GM03348 (cell line): ENCODE measurements around the gene LIN52.
A peak's percentile ranks its signal among the peaks of the same experiment; 100 is the strongest.

Source experiments
- DNase-seq: peaks from one replicate; pipeline ENCODE4 v3.0.0; 2012; ENCODE audit warnings: low spot score

LIN52 gene

GRCh38 chr14:74084277-74085046 is at the start of gene LIN52, which contains the start of gene ALDH6A1:
TSS of gene LIN52 (plus strand) at chr14:74084956. CDS start at chr14:74084975, 19 bp downstream.
TSS of gene ALDH6A1 (minus strand) at chr14:74084453. CDS start at chr14:74084394, 59 bp downstream.
- DNase-seq: peak; percentile 99

- DNase-seq: peak; percentile 40
Observed at GRCh38 chr14:74035556-74035955, 49.2 kb upstream of the LIN52 start.

- peak; percentile 61 for DNase-seq
Observed at GRCh38 chr14:74038020-74038859, 46.5 kb upstream of the LIN52 start.

- DNase-seq: no peak
Observed at GRCh38 chr14:74042296-74042695, 42.5 kb upstream of the LIN52 start.

GRCh38 chr14:74045522-74045921 is 39.2 kb upstream of the LIN52 start:
- no peak for DNase-seq

- no peak for DNase-seq
Observed at GRCh38 chr14:74048281-74048680, 36.5 kb upstream of the LIN52 start.

- DNase-seq: peak; percentile 14
Observed at GRCh38 chr14:74049876-74050495, 34.8 kb upstream of the LIN52 start.

GRCh38 chr14:74062809-74063150 is 22.0 kb upstream of the LIN52 start:
- no peak for DNase-seq

GRCh38 chr14:74064426-74064825 is 20.3 kb upstream of the LIN52 start:
- DNase-seq: no peak

- no peak for DNase-seq
Observed at GRCh38 chr14:74064883-74065282, 19.9 kb upstream of the LIN52 start.

GRCh38 chr14:74065746-74066575 is 18.8 kb upstream of the LIN52 start:
- no peak for DNase-seq

- DNase-seq: no peak
Observed at GRCh38 chr14:74077401-74077800, 7.4 kb upstream of the LIN52 start.

GRCh38 chr14:74080820-74081460 is 3.8 kb upstream of the LIN52 start:
- DNase-seq: no peak

- no peak for DNase-seq
Observed at GRCh38 chr14:74081491-74081890, 3.3 kb upstream of the LIN52 start.

GRCh38 chr14:74083161-74083560 is 1.6 kb upstream of the LIN52 start:
- DNase-seq: no peak

- DNase-seq: no peak
Observed at GRCh38 chr14:74083784-74084276, 926 bp upstream of the LIN52 start.

GRCh38 chr14:74085047-74085637 is 386 bp downstream of the LIN52 start:
- DNase-seq: peak; percentile 47

GRCh38 chr14:74085828-74086227 is 1.1 kb downstream of the LIN52 start:
- no peak for DNase-seq

- DNase-seq: no peak
Observed at GRCh38 chr14:74089251-74090020, 4.7 kb downstream of the LIN52 start.

- DNase-seq: no peak
Observed at GRCh38 chr14:74105381-74105780, 20.6 kb downstream of the LIN52 start.
